DMS53 (cell line): ENCODE results near the gene BCAS3.
"Not testable (repeated sequence)": the region's sequence is repeated elsewhere in the genome, so short reads cannot be mapped to it uniquely, and the experiment has no call there.

Experiments used
- DNase-seq: peaks from one replicate; lab custom pipeline; 2025; lab: John Stamatoyannopoulos, UW

The BCAS3 gene

DNA sequence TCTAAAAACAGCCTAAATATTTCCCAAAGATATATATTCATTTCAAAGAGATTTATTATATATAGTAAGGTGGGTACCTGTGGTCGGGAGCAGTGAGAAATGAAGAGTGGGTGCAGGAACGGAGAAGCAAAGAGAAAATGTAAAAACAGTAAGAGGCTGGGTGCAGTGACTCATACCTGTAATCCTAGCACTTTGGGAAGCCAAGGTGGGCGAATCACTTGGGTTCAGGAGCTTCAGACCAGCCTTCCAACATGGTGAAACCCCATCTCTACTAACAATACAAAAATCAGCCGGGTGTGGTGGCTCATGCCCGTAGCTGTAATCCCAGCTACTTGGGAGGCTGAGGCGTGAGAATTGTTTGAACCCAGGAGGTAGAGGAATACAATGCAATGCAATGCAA is 257.1 kb downstream of the BCAS3 start:
- DNase-seq, result no peak

DNA sequence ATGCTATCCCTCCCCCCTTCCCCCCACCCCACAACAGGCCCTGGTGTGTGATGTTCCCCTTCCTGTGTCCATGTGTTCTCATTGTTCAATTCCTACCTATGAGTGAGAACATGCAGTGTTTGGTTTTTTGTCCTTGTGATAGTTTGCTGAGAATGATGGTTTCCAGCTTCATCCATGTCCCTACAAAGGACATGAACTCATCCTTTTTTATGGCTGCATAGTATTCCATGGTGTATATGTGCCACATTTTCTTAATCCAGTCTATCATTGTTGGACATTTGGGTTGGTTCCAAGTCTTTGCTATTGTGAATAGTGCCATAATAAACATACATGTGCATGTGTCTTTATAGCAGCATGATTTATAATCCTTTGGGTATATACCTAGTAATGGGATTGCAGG is 258.3 kb downstream of the BCAS3 start:
- DNase-seq, result not testable (repeated sequence)

DNA sequence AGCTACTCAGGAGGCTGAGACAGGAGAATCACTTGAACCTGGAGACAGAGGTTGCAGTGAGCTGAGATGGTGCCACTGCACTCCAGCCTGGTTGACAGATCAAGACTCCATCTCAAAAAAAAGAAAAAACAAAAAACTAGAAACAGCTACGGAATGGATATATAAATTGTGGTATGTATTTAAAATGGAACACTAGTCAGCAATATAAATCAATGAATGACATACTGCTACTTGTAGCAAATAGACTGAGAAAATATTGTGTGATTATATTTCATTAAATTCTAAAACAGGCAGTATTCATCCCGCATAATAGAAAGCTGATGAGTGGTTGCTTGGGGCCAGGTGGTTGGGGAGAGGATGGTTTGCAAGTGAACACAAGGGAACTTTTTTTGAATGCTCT is 261.7 kb downstream of the BCAS3 start:
- DNase-seq, result no peak

DNA sequence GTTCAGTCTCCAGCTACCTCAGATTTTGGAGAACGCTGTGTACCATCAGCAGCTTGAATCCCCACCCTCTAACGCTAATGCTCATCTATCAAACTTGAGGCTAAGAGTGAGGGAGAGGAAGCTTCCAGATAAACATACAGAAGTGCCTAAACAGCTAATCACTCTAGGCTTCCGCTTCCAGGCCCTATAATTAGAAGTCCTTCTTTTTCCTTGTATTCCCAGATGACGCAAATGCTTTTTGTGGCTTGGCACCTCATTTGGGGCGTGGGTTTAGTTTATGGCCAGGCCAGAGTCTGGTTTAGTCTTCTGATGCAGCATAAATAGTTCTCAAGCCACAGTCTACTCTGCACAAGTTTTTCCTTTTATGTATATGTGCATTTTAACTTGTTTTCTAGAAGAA is 263.4 kb downstream of the BCAS3 start:
- no peak for DNase-seq

DNA sequence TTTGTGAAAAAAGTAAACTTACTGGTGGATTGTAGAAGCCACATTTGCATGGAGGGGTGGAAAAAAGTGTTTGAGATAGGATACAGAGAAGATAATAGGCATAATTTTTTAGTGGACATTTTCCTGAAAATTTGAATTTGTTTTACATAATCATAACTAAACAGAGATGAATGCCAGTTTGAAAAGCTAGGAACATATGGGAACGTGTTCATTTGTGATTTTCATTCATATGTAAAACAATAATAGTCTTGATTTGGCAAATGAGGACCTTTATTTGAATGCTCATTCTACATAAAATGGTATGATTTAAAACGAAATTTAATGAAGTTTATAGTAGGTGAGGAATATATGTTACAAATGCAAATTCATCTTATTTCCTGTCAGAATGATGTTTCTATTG is 263.9 kb downstream of the BCAS3 start:
- DNase-seq, result no peak

DNA sequence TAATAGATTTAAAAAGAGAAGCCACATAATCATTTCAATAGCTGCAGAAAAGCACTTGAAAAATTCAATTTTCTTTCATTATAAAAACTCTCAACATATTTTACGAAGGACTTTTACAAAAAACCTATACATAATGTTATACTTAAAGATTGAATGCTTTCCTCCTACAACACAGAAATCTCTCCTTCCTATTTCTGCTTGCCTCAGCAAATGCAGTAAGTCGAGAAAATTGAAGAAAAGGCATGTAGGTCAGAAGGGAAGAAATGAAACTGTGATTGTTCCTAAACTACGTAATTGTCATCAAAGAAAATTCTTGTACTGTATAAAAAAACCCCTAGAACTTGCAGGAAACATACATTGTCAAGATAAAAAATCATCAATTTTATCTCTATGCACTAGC is 267.1 kb downstream of the BCAS3 start:
- DNase-seq, result no peak

DNA sequence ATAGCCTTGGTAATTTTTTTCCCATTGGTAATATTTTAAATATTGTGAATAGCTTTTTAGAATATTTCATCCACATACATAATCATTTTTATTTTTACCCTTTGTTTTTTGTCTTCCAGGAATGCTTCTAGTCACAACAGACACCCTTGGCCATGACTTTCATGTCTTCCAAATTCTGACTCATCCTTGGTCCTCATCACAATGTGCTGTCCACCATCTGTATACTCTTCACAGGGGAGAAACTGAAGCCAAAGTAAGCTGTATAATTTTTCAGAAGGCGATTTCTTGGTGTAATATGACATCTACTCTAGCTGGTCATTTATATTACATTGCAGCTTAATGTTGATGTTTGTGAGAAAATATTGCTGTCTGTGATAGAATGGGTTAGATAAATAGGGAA is 269.4 kb downstream of the BCAS3 start:
- no peak for DNase-seq

DNA sequence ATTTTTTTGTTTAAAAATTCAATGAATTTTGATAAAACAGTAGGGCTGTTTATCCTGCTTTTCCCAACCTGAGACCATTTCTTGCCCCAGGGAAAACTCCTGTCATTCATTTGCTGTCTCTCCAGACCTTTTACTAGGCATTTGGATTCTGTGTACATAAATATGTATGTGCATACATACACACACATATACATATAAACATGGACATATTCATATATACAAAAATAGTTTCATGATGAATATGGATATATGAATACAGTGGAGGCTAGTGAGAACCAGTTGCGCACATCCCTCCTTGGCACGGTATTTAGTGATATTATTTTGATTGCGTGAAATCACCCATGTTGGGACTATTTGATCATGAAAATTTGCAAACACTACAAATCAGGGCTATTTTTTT is 269.9 kb downstream of the BCAS3 start:
- no peak for DNase-seq

DNA sequence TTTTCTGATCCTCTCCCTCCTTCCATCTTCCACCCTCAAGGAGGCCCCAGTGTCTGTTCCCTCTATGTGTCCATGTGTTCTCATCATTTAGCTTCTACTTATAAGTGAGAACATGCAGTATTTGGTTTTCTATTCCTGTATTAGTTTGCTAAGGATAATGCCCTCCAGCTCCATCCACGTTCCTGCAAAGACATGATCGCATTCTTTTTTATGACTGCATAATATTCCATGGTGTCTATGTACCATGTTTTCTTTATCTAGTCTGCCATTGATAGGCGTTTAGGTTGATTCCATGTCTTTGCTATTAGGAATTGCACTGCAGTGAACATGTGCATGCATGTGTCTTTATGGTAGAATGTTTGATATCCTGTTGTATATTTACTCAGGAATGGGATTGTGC is 275.1 kb downstream of the BCAS3 start:
- DNase-seq, result no peak

DNA sequence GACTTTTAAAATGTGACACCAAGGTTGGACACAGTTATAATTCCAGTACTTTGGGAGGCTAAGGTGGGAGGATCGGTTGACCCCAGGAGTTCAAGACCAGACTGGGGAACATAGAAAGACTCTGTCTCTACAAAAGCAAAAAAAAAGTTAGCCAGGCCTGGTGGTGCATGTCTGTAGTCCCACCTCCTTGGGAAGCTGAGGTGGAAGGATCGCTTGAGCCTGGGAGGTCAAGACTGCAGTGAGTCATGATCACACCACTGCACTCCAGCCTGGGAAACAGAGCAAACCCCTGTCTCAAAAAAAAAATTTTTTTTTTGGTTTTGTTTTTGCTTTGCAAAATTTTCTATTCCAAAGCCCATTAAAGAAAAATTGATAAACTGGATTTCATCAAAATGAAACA is 281.4 kb downstream of the BCAS3 start:
- no peak for DNase-seq

DNA sequence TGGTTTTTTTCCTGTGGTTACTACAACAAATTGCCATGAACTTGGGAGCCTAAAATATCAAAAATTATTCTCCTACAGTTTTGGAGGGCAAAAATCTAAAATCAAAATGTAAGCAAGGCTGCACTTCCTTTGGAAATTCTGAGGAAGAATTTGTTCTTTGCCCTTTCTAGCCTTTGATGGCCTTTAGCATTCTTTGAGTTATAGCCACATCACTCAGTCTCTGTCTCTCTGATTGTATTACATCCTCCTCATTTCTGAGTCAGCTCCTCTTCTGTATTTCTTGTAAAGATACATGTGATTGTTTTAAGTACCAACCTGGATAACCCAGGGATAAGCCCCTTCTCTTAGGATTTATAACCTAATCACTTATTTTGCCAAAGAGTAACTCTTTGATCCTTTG is 282.0 kb downstream of the BCAS3 start:
- DNase-seq, result no peak

DNA sequence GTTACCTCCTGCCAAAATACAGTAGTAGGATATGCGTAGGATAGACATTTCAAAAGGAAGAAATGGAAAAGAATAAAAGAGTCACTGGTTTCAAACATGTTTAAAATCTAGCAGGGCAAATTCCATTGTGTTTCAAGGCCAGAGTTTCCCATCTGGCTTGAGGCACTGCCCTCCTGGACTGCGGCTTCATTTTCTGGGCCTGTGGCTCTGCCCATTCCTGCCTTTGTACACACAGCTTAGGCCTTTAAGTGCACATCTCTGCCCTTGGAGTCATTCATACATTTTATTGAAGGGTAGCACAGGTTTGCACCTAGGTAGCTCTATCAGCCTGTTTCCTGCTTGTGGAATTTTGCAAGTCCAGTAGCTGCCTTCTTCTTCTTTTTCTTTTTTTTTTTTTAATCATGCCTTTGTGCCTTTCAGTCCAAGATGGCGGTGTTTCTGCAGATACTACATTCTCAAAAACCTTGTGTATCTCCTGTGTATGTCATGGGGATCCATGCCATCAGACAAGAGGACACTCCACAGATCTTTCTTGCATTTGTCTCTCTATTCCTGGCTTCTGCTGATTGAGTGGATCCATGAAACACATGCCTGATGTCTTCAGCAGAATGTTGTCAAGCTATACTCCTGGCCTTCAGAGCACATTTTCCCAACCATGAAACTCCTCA is 282.9 kb downstream of the BCAS3 start:
- DNase-seq, result no peak

DNA sequence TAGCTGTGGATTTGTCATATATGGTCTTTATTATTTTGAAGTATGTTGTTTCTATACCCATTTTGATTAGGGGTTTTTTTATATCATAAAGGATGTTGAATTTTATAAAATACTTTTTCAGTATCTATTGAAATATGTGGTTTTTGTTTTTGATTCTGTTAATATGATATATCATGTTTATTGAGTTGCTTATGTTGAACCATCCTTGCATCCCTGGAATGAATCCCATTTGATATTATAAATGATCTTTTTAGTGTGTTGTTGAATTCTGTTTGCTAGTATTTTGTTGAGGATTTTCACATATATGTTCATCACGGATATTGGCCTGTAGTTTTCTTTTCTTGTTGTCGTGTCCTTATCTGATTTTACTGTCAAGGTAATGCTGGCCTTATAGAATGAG is 286.5 kb downstream of the BCAS3 start:
- DNase-seq, result no peak

DNA sequence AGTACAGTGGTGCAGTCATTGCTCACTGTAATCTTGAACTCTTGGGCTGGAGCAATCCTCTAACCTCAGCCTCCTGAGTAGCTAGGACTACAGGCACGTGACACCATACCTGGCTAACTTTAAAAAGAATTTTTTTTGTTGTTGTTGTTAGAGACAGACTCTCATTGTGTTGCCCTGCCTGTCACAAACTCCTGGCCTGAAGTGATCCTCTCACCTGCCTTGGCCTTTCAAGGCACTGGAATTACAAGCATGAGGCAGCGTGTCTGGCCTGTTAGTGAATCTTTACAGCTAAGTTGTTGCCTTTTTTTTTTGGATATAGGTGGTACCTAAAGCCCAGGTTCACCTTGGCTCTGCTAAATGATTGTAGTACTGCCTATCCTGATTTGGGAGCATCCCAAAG is 290.6 kb downstream of the BCAS3 start:
- no peak for DNase-seq

DNA sequence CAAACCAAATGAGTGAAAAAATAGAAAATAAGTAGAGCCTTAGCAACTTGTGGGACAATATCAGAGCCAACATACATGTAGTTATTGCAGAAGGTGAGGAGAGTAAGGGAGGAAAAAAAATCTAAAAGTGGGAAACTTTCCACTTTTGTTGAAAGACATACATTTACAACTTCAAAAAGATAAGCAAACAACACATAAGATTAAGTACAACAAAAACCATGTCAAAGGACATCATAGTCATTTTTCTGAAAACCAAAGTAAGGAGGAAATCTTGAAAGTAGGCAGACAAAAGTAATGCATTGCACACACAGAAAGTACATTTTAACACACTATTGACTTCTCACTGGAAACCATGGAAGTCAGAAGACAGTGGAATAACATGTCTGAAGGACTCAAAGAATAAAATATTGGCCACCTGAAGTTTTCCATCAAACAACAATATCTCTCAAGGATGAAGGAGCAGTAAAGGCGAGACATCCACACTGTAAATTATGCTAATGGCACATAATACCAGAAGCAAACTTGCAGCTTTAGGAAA is 291.9 kb downstream of the BCAS3 start:
- DNase-seq, result no peak

DNA sequence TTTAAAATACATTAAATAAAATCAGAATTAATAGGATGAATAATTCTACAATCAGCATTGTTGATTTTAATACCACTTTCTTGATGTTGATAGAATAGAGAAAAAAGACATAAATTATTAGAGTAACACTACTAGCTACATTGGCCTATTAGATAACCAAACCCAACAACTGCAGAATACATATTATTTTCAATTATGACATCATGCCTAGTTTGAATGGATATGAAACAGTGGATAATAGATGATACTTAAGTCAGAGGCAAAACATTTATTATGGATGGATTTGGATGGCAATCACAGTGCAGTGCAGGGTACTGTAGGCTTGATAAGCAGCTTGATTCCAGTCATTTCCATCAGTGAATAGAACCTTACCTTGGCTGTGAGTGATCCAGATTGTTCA is 293.1 kb downstream of the BCAS3 start:
- no peak for DNase-seq

DNA sequence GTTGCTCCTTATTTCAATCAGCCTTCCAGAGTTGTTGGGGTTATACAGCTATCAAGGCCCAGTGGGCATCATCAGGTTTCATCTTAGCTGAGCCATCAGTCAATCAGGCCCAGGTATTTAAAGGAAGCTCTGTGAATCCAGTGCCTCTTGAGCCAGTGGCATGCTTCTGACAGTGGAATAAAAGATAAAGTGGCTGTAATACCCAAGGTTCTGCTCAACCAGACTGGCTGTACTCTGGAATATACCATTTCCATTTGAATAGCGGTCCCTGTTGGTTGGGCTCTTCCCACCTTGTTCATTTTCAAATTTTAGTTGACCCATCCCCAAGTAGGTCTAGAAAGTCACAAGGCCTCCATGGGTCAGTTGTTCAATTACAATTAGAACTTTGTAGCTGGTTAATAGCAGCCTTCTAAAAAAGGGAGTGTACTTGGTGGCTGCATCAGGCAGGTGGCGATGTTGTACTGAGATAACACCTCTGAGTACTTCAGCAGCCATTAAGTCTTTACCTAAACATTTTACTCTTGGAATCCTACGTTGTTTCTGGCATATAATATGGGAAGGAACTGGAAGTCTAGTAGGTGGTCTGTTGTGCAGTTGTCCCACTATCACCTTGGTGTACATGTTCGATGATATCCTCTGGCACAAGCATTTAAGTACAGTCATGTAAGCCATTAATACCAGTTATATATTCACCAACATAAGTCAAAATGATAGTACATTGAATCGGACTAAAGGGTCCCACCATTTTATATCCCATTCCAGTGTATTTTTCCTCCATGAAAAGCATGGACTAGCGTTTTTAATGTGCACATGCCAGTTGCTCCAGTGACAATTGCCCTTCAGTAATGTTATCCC is 294.1 kb downstream of the BCAS3 start:
- peak; percentile 69 for DNase-seq

DNA sequence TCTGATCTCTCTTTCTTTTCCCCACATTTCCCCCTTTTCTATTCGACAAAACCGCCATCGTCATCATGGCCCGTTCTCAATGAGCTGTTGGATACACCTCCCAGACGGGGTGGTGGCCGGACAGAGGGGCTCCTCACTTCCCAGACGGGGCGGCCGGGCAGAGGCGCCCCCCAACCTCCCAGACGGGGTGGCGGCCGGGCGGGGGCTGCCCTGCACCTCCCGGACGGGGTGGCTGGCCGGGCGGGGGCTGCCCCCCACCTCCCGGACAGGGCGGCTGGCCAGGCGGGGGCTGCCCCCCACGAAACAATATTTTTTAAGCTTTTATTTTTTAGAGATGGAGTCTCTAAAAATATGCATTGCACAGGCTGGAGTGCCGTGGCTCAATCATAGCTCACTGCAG is 299.2 kb downstream of the BCAS3 start:
- DNase-seq, result not testable (repeated sequence)

DNA sequence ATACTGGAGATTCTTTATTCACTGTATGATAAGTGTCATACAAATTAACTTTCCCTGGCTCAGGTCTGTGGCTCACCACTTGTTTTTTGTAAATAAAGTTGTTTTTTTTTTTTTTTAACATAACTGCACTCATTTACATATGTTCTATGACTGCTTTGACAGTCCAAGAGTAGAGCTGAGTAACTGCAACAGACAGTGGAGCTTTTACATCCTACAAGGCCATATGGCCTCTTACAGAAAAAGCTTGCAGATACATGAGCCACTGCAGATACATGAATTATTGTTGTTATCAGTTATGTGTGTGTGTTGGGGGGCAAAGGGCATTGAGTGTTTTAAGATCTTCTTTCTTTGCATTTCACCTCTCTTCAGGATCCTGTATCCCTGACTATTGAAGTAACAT is 311.7 kb downstream of the BCAS3 start:
- DNase-seq, result no peak

DNA sequence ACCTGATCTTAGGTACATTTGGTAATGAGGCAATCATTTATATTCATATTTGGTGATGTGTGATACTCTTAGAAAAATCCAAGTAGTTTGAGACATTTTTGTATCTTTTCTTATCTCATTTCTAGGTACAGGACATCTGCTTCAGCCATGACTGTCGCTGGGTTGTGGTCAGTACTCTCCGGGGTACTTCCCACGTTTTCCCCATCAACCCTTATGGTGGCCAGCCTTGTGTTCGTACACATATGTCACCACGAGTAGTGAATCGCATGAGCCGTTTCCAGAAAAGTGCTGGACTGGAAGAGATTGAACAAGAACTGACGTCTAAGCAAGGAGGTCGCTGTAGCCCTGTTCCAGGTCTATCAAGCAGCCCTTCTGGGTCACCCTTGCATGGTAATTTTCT is 312.2 kb downstream of the BCAS3 start:
- no peak for DNase-seq

DNA sequence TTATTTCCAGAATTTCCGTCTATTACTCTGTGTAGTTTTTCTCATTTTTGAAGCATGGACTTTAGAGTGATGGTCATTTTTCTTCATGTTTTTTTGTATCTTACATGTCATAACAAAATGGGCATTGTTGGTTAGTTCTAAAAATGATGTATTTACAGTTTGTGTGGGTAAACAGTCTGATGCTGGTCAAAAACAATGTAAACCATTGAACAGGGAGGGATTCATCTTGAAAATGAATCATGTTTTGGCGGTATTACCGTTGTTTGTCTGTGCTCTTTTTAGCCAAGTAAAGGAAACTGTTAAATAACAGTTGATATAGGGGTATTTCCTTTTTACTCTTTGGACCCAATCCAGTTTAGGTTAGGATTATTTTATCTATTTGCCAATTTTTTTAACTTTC is 315.8 kb downstream of the BCAS3 start:
- no peak for DNase-seq

DNA sequence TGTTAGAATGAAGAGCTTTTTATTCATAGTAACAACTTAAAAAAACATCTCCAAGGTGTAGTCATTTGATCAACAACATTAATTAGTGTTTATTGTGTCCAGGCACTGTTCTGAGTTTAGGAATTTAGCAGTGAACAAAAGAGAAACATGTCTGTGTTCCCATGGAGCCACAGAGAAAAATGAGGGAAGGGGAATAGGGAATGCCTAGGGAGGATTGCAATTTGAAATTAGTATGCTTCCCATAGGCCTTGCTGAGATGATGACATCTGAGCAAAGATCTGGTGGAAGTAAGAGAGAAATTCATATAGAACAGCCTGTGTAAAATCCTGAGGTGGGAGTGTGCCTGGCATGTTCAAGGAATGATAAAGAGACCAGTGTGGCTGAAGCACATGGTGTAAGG is 318.0 kb downstream of the BCAS3 start:
- no peak for DNase-seq

DNA sequence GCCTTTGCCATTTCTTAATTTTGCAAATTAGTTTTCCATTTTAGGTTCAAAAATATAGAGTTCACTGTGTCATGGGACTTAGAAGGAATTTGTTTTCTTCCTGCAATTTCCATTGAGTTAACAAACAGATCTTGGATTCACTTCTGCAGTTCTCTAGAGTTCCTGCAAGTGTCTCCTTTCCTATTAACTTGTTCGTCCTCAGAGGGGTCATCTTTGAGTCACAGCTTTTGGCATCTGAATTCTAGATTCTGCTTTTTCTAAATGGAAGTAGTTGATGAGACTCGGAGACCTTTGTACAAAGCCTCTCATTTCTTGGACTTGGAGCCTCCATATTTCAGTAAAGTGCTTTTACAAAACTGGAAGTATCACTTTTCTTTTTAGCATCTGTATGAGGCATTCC is 323.3 kb downstream of the BCAS3 start:
- no peak for DNase-seq

DNA sequence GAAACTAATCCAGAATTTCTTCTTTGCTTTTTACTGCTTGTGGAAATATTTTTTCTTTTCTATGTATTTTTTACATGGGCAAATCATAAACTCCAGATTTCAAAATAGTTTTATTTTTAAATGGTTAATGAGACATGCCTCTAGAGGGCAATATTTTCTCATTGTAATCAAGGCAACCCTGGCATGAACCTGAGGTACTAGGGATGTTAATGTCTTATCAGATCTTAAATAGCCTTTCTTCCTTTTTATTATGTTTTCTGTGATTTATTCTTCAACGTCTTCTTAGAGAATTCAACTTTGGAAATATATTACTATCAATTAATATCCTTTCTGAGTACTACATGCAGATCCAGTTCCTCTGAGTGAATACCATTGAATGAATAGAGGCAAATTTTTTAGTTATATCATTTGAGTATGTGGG is 324.7 kb downstream of the BCAS3 start:
- peak; percentile 67 for DNase-seq
